Neural cell (in vitro differentiated cells): Measurements from ENCODE around the gene NDUFB8. TPM values are rescaled to one million over a fixed set of nuclear protein-coding genes. Genes with fewer than 3 reads are reported as not detected.

Experiments
- H2AFZ ChIP-seq: fragments of 200-600, 300-800 bp; sonication (generic), shearing (Covaris generic); 2 replicates; pipeline ENCODE4 v1.6.0; 2014; ENCODE audit warnings: low read depth, mild to moderate bottlenecking, antibody characterized with exemption, low read length, moderate library complexity
- H3F3A ChIP-seq: fragments of 200-600 bp; shearing (Covaris generic); 2 replicates; pipeline ENCODE4 v1.6.1; 2016; ENCODE audit warnings: mild to moderate bottlenecking, moderate library complexity, mixed read lengths, antibody characterized with exemption, low read length; ENCODE audit not compliant: insufficient read depth, poor library complexity, severe bottlenecking
- H3K27ac ChIP-seq: fragments of 200-600, 300-800 bp; sonication (generic), shearing (Covaris generic); 2 replicates; pipeline ENCODE4 v1.5.1; 2014; ENCODE audit warnings: mild to moderate bottlenecking, low read length, moderate library complexity
- H3K27me3 ChIP-seq: fragments of 300-800, 200-600 bp; sonication (generic), shearing (Covaris generic); 2 replicates; pipeline ENCODE4 v1.6.0; 2014; ENCODE audit warnings: mild to moderate bottlenecking, low read depth, low read length, moderate library complexity; ENCODE audit not compliant: insufficient read depth
- H3K36me3 ChIP-seq: fragments of 300-800, 200-600 bp; sonication (generic), shearing (Covaris generic); 2 replicates; pipeline ENCODE4 v1.5.1; 2014; ENCODE audit warnings: mild to moderate bottlenecking, antibody characterized with exemption, low read length, moderate library complexity; ENCODE audit not compliant: insufficient read depth
- H3K4me2 ChIP-seq: fragments of 300-800, 200-600 bp; sonication (generic), shearing (Covaris generic); 2 replicates; pipeline ENCODE4 v1.6.0; 2014; ENCODE audit warnings: mild to moderate bottlenecking, low read length
- H3K4me3 ChIP-seq: fragments of 300-800, 200-600 bp; sonication (generic), shearing (Covaris generic); 2 replicates; pipeline ENCODE4 v1.5.1; 2014; ENCODE audit warnings: mild to moderate bottlenecking, low read length, moderate library complexity
- H3K79me2 ChIP-seq: fragments of 200-600 bp; shearing (Covaris generic); replicated peaks from 2 replicates; pipeline ENCODE4 v1.6.0; 2014; ENCODE audit warnings: mild to moderate bottlenecking, low read length, moderate library complexity; ENCODE audit not compliant: insufficient read depth
- H3K9ac ChIP-seq: fragments of 300-800, 200-600 bp; sonication (generic), shearing (Covaris generic); 2 replicates; pipeline ENCODE4 v1.6.1; 2016; ENCODE audit warnings: mild to moderate bottlenecking, low read length, mixed read lengths
- H3K9me2 ChIP-seq: fragments of 200-600 bp; shearing (Covaris generic); 2 replicates; pipeline ENCODE4 v1.6.1; 2016; ENCODE audit warnings: mild to moderate bottlenecking, low read length, mixed read lengths; ENCODE audit not compliant: insufficient read depth
- H3K9me3 ChIP-seq: fragments of 200-600, 300-800 bp; sonication (generic), shearing (Covaris generic); 2 replicates; pipeline ENCODE4 v1.6.1; 2016; ENCODE audit warnings: mild to moderate bottlenecking, mixed run types, low read length, moderate library complexity, mixed read lengths
- H4K20me1 ChIP-seq: fragments of 200-600 bp; shearing (Covaris generic); 2 replicates; pipeline ENCODE4 v1.6.1; 2016; ENCODE audit warnings: mild to moderate bottlenecking, mixed run types; ENCODE audit not compliant: insufficient read depth
- CTCF ChIP-seq: fragments of 450-650 bp; IDR thresholded peaks from 2 replicates; pipeline ENCODE4 v1.5.1; 2014; ENCODE audit warnings: antibody characterized with exemption, mild to moderate bottlenecking, moderate library complexity; ENCODE audit not compliant: poor library complexity, severe bottlenecking
- EP300 ChIP-seq: fragments of 450-650 bp; conservative IDR thresholded peaks from 2 replicates; pipeline ENCODE4 v1.6.1; 2014; ENCODE audit warnings: antibody characterized with exemption, mild to moderate bottlenecking, moderate library complexity; ENCODE audit not compliant: poor library complexity, severe bottlenecking
- EZH2 ChIP-seq: fragments of 200-600, 300-800 bp; shearing (Covaris generic), sonication (generic); IDR thresholded peaks from 2 replicates; pipeline ENCODE4 v1.6.1; 2014; ENCODE audit warnings: antibody characterized with exemption, low read length, borderline replicate concordance, mild to moderate bottlenecking; ENCODE audit not compliant: insufficient read depth, poor library complexity, severe bottlenecking
- MXI1 ChIP-seq: fragments of 450-650 bp; conservative IDR thresholded peaks from 2 replicates; pipeline ENCODE4 v1.6.1; 2014; ENCODE audit warnings: antibody characterized with exemption, mild to moderate bottlenecking; ENCODE audit not compliant: poor library complexity, severe bottlenecking
- POLR2AphosphoS5 ChIP-seq: IDR thresholded peaks from 2 replicates; pipeline ENCODE4 v1.6.1; 2012
- RAD21 ChIP-seq: fragments of 450-650 bp; conservative IDR thresholded peaks from 2 replicates; pipeline ENCODE4 v1.6.1; 2014; ENCODE audit warnings: antibody characterized with exemption, mild to moderate bottlenecking, moderate library complexity
- REST ChIP-seq: IDR thresholded peaks from 2 replicates; pipeline ENCODE4 v1.6.1; 2012; ENCODE audit warnings: borderline replicate concordance
- SMC3 ChIP-seq: fragments of 450-650 bp; conservative IDR thresholded peaks from 2 replicates; pipeline ENCODE4 v1.6.1; 2014; ENCODE audit warnings: antibody characterized with exemption, mild to moderate bottlenecking, moderate library complexity; ENCODE audit not compliant: poor library complexity
- TAF1 ChIP-seq: IDR thresholded peaks from 2 replicates; pipeline ENCODE4 v1.6.1; 2012; ENCODE audit warnings: low read depth
- polyA plus RNA-seq: library from polyadenylated mRNA; depleted of rRNA; stranded (reverse); fragments of >200 nt; gene quantifications from 2 replicates; pipeline ENCODE4 v1.2.3, GENCODE V29; 2014

Gene NDUFB8
- polyA plus RNA-seq, 1 donor from 2014 or later = 407 TPM

- TF ChIP-seq SMC3 = no peak
- TF ChIP-seq CTCF = no peak
- no peak for TF ChIP-seq REST
- TF ChIP-seq EZH2 = no peak
- no peak for TF ChIP-seq TAF1
- TF ChIP-seq POLR2AphosphoS5 = no peak
- no peak for TF ChIP-seq MXI1
- no peak for TF ChIP-seq EP300
- no peak for TF ChIP-seq RAD21
- Histone ChIP-seq H3K27me3 (no peaks in the 10 kb centered on the region), H3K27ac (no peak overlapping the region), H3K4me3 (no peak overlapping the region), H3F3A (no peaks in the 10 kb centered on the region), H2AFZ (no peak overlapping the region), H3K79me2 (no peaks in the 10 kb centered on the region), H3K9ac (no peak overlapping the region), H3K9me2 (no peaks in the 10 kb centered on the region), H3K4me2 (no peak overlapping the region), H3K9me3 (no peaks in the 10 kb centered on the region), H3K36me3 (peaks cover 14% of the 10 kb centered on the region), H4K20me1 (no peaks in the 10 kb centered on the region)
Observed at GRCh38 chr10:100502926-100503494, 26.7 kb downstream of the NDUFB8 start.

- no peaks in the 10 kb centered on the region for H3K9me3 ChIP-seq
- peaks cover 14% of the 10 kb centered on the region for H3K36me3 ChIP-seq
- TF ChIP-seq EP300 (no peak), CTCF (no peak), EZH2 (no peak), REST (no peak), MXI1 (no peak), RAD21 (no peak), TAF1 (no peak)
- no peak overlapping the region for H3K27ac ChIP-seq
- H3K9me2 ChIP-seq = no peaks in the 10 kb centered on the region
- no peak overlapping the region for H3K9ac ChIP-seq
- no peaks in the 10 kb centered on the region for H3K27me3 ChIP-seq
- no peaks in the 10 kb centered on the region for H3K79me2 ChIP-seq
- no peaks in the 10 kb centered on the region for H4K20me1 ChIP-seq
- no peak overlapping the region for H3K4me2 ChIP-seq
- H2AFZ ChIP-seq = no peak overlapping the region
- H3K4me3 ChIP-seq = no peak overlapping the region
- H3F3A ChIP-seq = no peaks in the 10 kb centered on the region
Observed at GRCh38 chr10:100501423-100501822, 28.2 kb downstream of the NDUFB8 start.
